ENCODE results near the gene AGO3.
"Not testable (repeated sequence)": the region's sequence is repeated elsewhere in the genome, so short reads cannot be mapped to it uniquely, and the experiment has no call there.

DNA sequence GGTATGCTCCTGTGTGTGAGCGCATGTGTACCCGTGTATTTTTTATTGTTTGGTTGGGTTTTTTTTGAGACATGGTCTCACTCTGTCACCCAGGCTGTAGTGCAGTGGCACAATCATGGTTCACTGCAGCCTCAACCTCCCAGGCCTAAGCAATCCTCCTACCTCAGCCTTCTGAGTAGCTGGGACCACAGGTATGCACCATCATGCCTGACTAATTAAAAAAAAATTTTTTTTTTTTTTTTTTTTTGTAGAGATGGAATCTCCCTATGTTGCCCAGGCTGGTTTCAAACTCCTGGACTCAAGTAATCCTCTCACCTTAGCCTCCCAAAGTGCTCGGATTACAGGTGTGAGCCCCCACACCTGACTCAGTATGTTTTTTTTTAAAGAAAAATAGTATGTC, 41.7 kb downstream of the AGO3 start:
- TF ChIP-seq CTCF, POLR2A (IDR thresholded peaks at IDR 0.05): not testable (repeated sequence)

Measured in uterus (tissue), 2 donors.